ENCODE data around the gene LIPM.
"Not testable (repeated sequence)": the region's sequence is repeated elsewhere in the genome, so short reads cannot be mapped to it uniquely, and the experiment has no call there.

The LIPM gene

GRCh38 chr10:88803641-88804040, 1.1 kb downstream of the LIPM start:
- no peak for DNase-seq (ENCODE audit: low read depth)

- no peak for DNase-seq (ENCODE audit: low read depth)
Measured at GRCh38 chr10:88804083-88804812, 1.7 kb downstream of the LIPM start.

- no peak for DNase-seq (ENCODE audit: low read depth)
Measured at GRCh38 chr10:88805361-88805760, 2.8 kb downstream of the LIPM start.

GRCh38 chr10:88805924-88806323, 3.4 kb downstream of the LIPM start:
- no peak for DNase-seq (ENCODE audit: low read depth)

- DNase-seq (ENCODE audit: low read depth), result no peak
Measured at GRCh38 chr10:88809621-88810020, 7.1 kb downstream of the LIPM start.

- no peak for DNase-seq (ENCODE audit: low read depth)
Measured at GRCh38 chr10:88810196-88810961, 7.8 kb downstream of the LIPM start.

- DNase-seq (ENCODE audit: low read depth), result no peak
Measured at GRCh38 chr10:88813200-88813599, 10.7 kb downstream of the LIPM start.

- DNase-seq (ENCODE audit: low read depth), result no peak
Measured at GRCh38 chr10:88819290-88819689, 16.8 kb downstream of the LIPM start.

GRCh38 chr10:88820748-88821401, 18.3 kb downstream of the LIPM start:
- DNase-seq (ENCODE audit: low read depth), result no peak

GRCh38 chr10:88826388-88826787, 23.9 kb downstream of the LIPM start:
- DNase-seq (ENCODE audit: low read depth), result no peak

- DNase-seq (ENCODE audit: low read depth), result no peak
Measured at GRCh38 chr10:88827671-88828070, 25.1 kb downstream of the LIPM start.

GRCh38 chr10:88828310-88828709, 25.8 kb downstream of the LIPM start:
- DNase-seq (ENCODE audit: low read depth), result no peak

GRCh38 chr10:88830643-88831268, 28.2 kb downstream of the LIPM start:
- no peak for DNase-seq (ENCODE audit: low read depth)

- no peak for DNase-seq (ENCODE audit: low read depth)
Measured at GRCh38 chr10:88831709-88832108, 29.2 kb downstream of the LIPM start.

GRCh38 chr10:88832376-88832775, 29.8 kb downstream of the LIPM start:
- DNase-seq (ENCODE audit: low read depth), result no peak

GRCh38 chr10:88833156-88833555, 30.6 kb downstream of the LIPM start:
- DNase-seq (ENCODE audit: low read depth), result no peak

GRCh38 chr10:88833723-88834122, 31.2 kb downstream of the LIPM start:
- no peak for DNase-seq (ENCODE audit: low read depth)

GRCh38 chr10:88835096-88835909, 32.8 kb downstream of the LIPM start:
- peak; percentile 42 for DNase-seq (ENCODE audit: low read depth)

GRCh38 chr10:88835910-88836221, 33.3 kb downstream of the LIPM start:
- DNase-seq (ENCODE audit: low read depth), result no peak

- DNase-seq (ENCODE audit: low read depth), result not testable (repeated sequence)
Measured at GRCh38 chr10:88837632-88838031, 35.1 kb downstream of the LIPM start.

- DNase-seq (ENCODE audit: low read depth), result no peak
Measured at GRCh38 chr10:88838766-88839350, 36.3 kb downstream of the LIPM start.

Data from HS-27A (cell line).